ENCODE results near the gene RASAL1.

Gene RASAL1

DNA sequence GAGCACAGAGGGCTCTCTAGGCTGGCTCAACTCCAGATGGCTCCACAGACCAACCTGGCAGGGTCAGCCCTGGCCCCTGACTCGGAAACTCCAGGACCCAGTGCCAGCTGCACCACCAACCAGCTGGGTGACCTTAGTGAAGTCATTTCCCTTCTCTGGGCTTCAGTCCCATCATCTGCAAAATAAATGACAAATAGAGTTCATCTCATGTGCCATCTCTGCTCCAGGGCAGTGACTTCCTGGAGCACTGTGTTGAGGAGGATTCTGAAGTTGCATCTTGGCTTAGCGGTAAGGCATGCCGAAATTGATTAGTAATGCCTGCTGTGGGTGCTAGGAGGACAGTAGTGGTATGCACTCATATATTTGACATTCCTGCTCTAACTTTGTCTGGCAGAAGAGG is 47.5 kb downstream of the RASAL1 start:
- Histone ChIP-seq H3K9ac (ENCODE audit: low read length) (no peak overlapping the region), H3K18ac (ENCODE audit: low read length) (no peak overlapping the region), H3K4ac (ENCODE audit: low read depth, low read length) (no peak overlapping the region), H2BK120ac (ENCODE audit: insufficient read depth, low read length, poor library complexity) (no peak overlapping the region), H3K27me3 (ENCODE audit: insufficient read depth, low read length) (no peaks in the 10 kb centered on the region), H3K36me3 (ENCODE audit: control insufficient read depth in 1 of 2, insufficient read depth in 2 of 2, low read length in 2 of 2) (no peaks in the 10 kb centered on the region), H2BK12ac (ENCODE audit: low read length) (no peak overlapping the region), H3K79me1 (ENCODE audit: low read length) (no peaks in the 10 kb centered on the region), H3K27ac (ENCODE audit: low read depth, low read length) (no peak overlapping the region), H2AFZ (ENCODE audit: insufficient read depth, low read length, poor library complexity) (no peak overlapping the region), H3K4me2 (ENCODE audit: low read length) (no peak overlapping the region), H3K14ac (ENCODE audit: low read length) (no peak overlapping the region), H3K23ac (ENCODE audit: low read length) (no peak overlapping the region), H2BK5ac (ENCODE audit: low read depth, low read length, poor library complexity) (no peak overlapping the region), H4K12ac (ENCODE audit: low read depth, low read length) (no peak overlapping the region), H4K91ac (ENCODE audit: low read depth, low read length) (no peak overlapping the region), H2AK5ac (ENCODE audit: low read length) (no peak overlapping the region), H3K79me2 (ENCODE audit: control insufficient read depth, insufficient read depth, low read length, poor library complexity) (no peaks in the 10 kb centered on the region), H4K8ac (ENCODE audit: low read depth, low read length) (no peak overlapping the region), H3K9me3 (ENCODE audit: insufficient read depth, low read depth, low read length) (no peaks in the 10 kb centered on the region), H3K4me1 (ENCODE audit: control insufficient read depth in 1 of 2, insufficient read depth in 2 of 2, low read length in 2 of 2) (peaks cover 0 to 3% of the 10 kb centered on the region in 2 experiments), H3K4me3 (ENCODE audit: low read depth, low read length) (no peak overlapping the region)
- no peak for DNase-seq
- no CpG with 5 or more reads among the region's 3 CpGs for WGBS (ENCODE audit: extremely low coverage, insufficient coverage, insufficient read length)

DNA sequence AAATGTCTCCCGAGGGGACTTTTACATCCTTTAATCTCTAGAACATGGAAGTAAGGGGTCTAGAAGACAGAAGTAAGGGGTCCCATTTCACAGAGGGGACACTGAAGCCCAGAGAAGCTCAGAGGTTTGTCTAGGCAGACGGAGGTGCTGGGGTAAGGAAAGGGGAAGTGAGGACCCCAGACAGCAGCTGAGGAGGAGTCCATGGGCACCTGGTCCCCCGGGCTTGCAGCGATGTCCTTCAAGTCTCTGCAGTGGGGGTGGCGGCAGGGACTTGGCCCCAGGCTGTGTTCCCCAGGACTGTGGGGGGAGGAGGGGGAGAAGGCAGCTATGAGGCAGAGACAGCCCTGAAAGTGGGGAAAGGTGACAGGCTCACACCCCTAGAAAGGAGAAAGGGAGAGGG is 48.4 kb downstream of the RASAL1 start:
- H3K4ac ChIP-seq (ENCODE audit: low read depth, low read length) = no peak overlapping the region
- no peak overlapping the region for H3K27ac ChIP-seq (ENCODE audit: low read depth, low read length)
- no peak overlapping the region for H4K8ac ChIP-seq (ENCODE audit: low read depth, low read length)
- H3K4me2 ChIP-seq (ENCODE audit: low read length) = no peak overlapping the region
- no peak overlapping the region for H3K23ac ChIP-seq (ENCODE audit: low read length)
- H2BK5ac ChIP-seq (ENCODE audit: low read depth, low read length, poor library complexity) = no peak overlapping the region
- H4K12ac ChIP-seq (ENCODE audit: low read depth, low read length) = no peak overlapping the region
- no peak overlapping the region for H2BK120ac ChIP-seq (ENCODE audit: insufficient read depth, low read length, poor library complexity)
- no peaks in the 10 kb centered on the region for H3K79me2 ChIP-seq (ENCODE audit: control insufficient read depth, insufficient read depth, low read length, poor library complexity)
- DNase-seq = no peak
- H4K91ac ChIP-seq (ENCODE audit: low read depth, low read length) = no peak overlapping the region
- peaks cover 0 to 3% of the 10 kb centered on the region in 2 experiments for H3K4me1 ChIP-seq (ENCODE audit: control insufficient read depth in 1 of 2, insufficient read depth in 2 of 2, low read length in 2 of 2)
- no peak overlapping the region for H3K9ac ChIP-seq (ENCODE audit: low read length)
- no peak overlapping the region for H3K4me3 ChIP-seq (ENCODE audit: low read depth, low read length)
- H2AFZ ChIP-seq (ENCODE audit: insufficient read depth, low read length, poor library complexity) = no peak overlapping the region
- H3K18ac ChIP-seq (ENCODE audit: low read length) = no peak overlapping the region
- no peaks in the 10 kb centered on the region for H3K9me3 ChIP-seq (ENCODE audit: insufficient read depth, low read depth, low read length)
- H2BK12ac ChIP-seq (ENCODE audit: low read length) = no peak overlapping the region
- no peaks in the 10 kb centered on the region for H3K36me3 ChIP-seq (ENCODE audit: control insufficient read depth in 1 of 2, insufficient read depth in 2 of 2, low read length in 2 of 2)
- H3K27me3 ChIP-seq (ENCODE audit: insufficient read depth, low read length) = no peaks in the 10 kb centered on the region
- H3K14ac ChIP-seq (ENCODE audit: low read length) = no peak overlapping the region
- no CpG with 5 or more reads among the region's 5 CpGs for WGBS (ENCODE audit: extremely low coverage, insufficient coverage, insufficient read length)
- no peaks in the 10 kb centered on the region for H3K79me1 ChIP-seq (ENCODE audit: low read length)
- no peak overlapping the region for H2AK5ac ChIP-seq (ENCODE audit: low read length)

DNA sequence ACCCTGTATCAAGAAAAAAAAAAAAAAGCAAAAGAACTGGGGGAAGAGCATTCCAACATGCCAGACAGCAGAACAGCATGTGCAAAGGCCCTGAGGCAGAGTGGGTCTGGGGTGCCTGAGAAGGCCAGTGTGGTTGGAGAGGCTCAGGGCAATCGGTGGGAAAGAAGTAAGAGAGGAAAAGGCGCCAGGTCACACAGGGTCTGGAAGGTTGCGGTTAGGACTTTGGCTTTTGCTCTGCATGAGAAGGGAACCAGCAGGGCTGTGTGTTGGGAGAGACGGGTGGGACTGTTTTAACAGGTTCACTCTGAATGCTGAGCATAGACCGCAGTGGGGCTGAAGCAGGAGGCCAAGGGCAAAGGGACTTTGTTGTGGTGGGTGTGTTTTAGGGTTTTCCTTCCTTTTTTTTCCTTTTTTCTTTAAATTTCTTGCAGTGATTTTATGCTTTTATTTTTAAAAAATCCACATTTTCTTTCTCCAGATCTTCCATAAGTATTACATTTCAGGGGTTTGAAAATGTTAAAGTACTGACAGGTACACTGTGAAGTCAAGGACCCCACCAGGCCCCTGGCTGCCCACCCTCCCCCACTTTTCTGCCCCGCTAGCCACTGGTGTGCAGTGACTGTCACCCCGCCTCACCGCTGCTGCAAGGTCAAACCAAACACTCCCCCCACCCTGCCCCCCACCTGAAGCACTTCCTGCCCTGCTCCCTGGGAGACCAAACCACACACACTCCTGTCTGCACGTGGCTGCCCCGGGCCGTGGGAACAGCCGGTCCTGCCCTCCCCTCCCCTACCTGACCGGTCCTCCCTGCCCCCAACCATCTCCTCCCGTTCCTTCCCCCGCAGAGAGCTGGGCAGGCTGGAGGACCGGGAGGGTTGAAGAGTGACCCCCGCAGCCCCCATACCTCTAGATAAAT is 49.1 kb downstream of the RASAL1 start:
- Histone ChIP-seq H3K27me3 (ENCODE audit: insufficient read depth, low read length) (no peaks in the 10 kb centered on the region), H3K14ac (ENCODE audit: low read length) (no peak overlapping the region), H3K9ac (ENCODE audit: low read length) (no peak overlapping the region), H4K91ac (ENCODE audit: low read depth, low read length) (no peak overlapping the region), H2BK120ac (ENCODE audit: insufficient read depth, low read length, poor library complexity) (no peak overlapping the region), H2BK5ac (ENCODE audit: low read depth, low read length, poor library complexity) (no peak overlapping the region), H2AK5ac (ENCODE audit: low read length) (no peak overlapping the region), H3K79me2 (ENCODE audit: control insufficient read depth, insufficient read depth, low read length, poor library complexity) (no peaks in the 10 kb centered on the region), H4K12ac (ENCODE audit: low read depth, low read length) (no peak overlapping the region), H3K36me3 (ENCODE audit: control insufficient read depth in 1 of 2, insufficient read depth in 2 of 2, low read length in 2 of 2) (no peaks in the 10 kb centered on the region), H3K27ac (ENCODE audit: low read depth, low read length) (no peak overlapping the region), H3K9me3 (ENCODE audit: insufficient read depth, low read depth, low read length) (no peaks in the 10 kb centered on the region), H3K79me1 (ENCODE audit: low read length) (no peaks in the 10 kb centered on the region), H2AFZ (ENCODE audit: insufficient read depth, low read length, poor library complexity) (no peak overlapping the region), H3K4me1 (ENCODE audit: control insufficient read depth in 1 of 2, insufficient read depth in 2 of 2, low read length in 2 of 2) (peaks cover 0 to 3% of the 10 kb centered on the region in 2 experiments), H3K23ac (ENCODE audit: low read length) (no peak overlapping the region), H4K8ac (ENCODE audit: low read depth, low read length) (no peak overlapping the region), H2BK12ac (ENCODE audit: low read length) (no peak overlapping the region), H3K4me2 (ENCODE audit: low read length) (no peak overlapping the region), H3K18ac (ENCODE audit: low read length) (no peak overlapping the region), H3K4me3 (ENCODE audit: low read depth, low read length) (no peak overlapping the region), H3K4ac (ENCODE audit: low read depth, low read length) (no peak overlapping the region)
- no CpG with 5 or more reads among the region's 17 CpGs for WGBS (ENCODE audit: extremely low coverage, insufficient coverage, insufficient read length)
- no peak for DNase-seq

DNA sequence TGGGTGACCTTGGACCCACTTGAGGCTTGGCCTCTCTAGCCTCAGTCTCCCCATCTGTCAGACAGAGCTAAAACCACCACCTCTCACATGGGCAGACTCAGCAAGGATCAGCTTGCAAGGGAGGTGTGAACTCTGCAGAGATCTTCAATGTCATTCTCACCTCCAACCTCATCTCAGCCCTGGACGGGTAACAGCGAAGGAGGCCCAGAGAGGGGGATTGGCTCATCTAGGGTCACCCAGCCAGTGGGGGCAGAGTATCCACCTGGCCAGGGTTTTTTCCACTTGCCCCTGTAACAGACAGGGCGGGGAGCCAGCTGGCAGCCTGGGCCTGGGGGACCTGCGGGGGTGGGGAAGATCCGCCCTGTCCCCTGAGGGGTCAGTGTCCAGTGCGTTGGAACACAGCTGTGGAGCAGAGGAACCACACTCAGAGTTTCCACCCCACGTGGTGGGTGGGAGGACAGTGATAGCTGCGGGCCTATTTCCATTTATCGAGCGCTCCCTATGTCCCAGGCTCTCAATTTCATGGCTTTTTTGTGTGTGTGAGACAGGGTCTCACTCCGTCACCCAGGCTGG is 51.6 kb downstream of the RASAL1 start:
- Histone ChIP-seq H4K12ac (ENCODE audit: low read depth, low read length) (no peak overlapping the region), H2BK12ac (ENCODE audit: low read length) (no peak overlapping the region), H3K23ac (ENCODE audit: low read length) (no peak overlapping the region), H3K9ac (ENCODE audit: low read length) (no peak overlapping the region), H3K79me1 (ENCODE audit: low read length) (no peaks in the 10 kb centered on the region), H2BK5ac (ENCODE audit: low read depth, low read length, poor library complexity) (no peak overlapping the region), H3K4me2 (ENCODE audit: low read length) (no peak overlapping the region), H3K9me3 (ENCODE audit: insufficient read depth, low read depth, low read length) (no peaks in the 10 kb centered on the region), H3K4me3 (ENCODE audit: low read depth, low read length) (no peak overlapping the region), H2AFZ (ENCODE audit: insufficient read depth, low read length, poor library complexity) (no peak overlapping the region), H3K27ac (ENCODE audit: low read depth, low read length) (no peak overlapping the region), H4K8ac (ENCODE audit: low read depth, low read length) (no peak overlapping the region), H2BK120ac (ENCODE audit: insufficient read depth, low read length, poor library complexity) (no peak overlapping the region), H3K18ac (ENCODE audit: low read length) (no peak overlapping the region), H3K14ac (ENCODE audit: low read length) (no peak overlapping the region), H3K36me3 (ENCODE audit: control insufficient read depth in 1 of 2, insufficient read depth in 2 of 2, low read length in 2 of 2) (no peaks in the 10 kb centered on the region), H3K4me1 (ENCODE audit: control insufficient read depth in 1 of 2, insufficient read depth in 2 of 2, low read length in 2 of 2) (peaks cover 0 to 3% of the 10 kb centered on the region in 2 experiments), H3K4ac (ENCODE audit: low read depth, low read length) (no peak overlapping the region), H3K27me3 (ENCODE audit: insufficient read depth, low read length) (peaks cover under 1% of the 10 kb centered on the region), H4K91ac (ENCODE audit: low read depth, low read length) (no peak overlapping the region), H2AK5ac (ENCODE audit: low read length) (no peak overlapping the region), H3K79me2 (ENCODE audit: control insufficient read depth, insufficient read depth, low read length, poor library complexity) (no peaks in the 10 kb centered on the region)
- DNase-seq = no peak
- no CpG with 5 or more reads among the region's 11 CpGs for WGBS (ENCODE audit: extremely low coverage, insufficient coverage, insufficient read length)
